ENCODE measurements around the gene MMP23B. TPM values are rescaled to one million over a fixed set of nuclear protein-coding genes. Genes with fewer than 3 reads are reported as not detected.

The MMP23B gene
- polyA plus RNA-seq, 3 donors, result 0.21 to 1.5 (median 0.24) TPM

DNA sequence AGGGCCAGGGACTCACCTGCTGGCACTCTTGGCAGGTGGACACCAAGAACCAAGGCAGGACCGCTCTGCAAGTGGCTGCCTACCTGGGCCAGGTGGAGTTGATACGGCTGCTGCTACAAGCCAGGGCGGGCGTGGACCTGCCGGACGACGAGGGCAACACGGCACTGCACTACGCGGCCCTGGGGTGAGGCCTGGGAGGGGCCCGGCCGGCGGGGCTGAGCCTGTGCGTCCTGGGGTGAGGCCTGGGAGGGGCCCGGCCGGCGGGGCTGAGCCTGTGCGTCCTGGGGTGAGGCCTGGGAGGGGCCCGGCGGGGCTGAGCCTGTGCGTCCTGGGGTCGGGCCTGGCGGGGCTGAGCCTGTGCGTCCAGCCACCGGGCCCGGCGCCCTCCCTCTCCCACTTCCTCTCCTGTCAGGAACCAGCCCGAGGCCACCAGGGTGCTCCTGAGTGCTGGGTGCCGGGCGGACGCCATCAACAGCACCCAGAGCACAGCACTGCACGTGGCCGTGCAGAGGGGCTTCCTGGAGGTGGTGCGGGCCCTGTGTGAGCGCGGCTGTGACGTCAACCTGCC, 4.6 kb upstream of the MMP23B start:
- 74% methylated on average over 34 of the region's 37 CpGs for WGBS (ENCODE audit: insufficient coverage)
- Mint-ChIP-seq H3K27me3 (ENCODE audit: low read depth in 3 of 3) (peaks cover 14 to 42% (median 24%) of the 10 kb centered on the region in 3 donors), H3K9me3 (peaks cover 0 to 11% (median 3%) of the 10 kb centered on the region in 7 donors), H3K27ac (no peak overlapping the region), H3K36me3 (peaks cover 4 to 12% of the 10 kb centered on the region in 2 donors), H3K4me1 (peaks cover 2% of the 10 kb centered on the region), H3K4me3 (no peak overlapping the region)
- Histone ChIP-seq H3K9ac (ENCODE audit: insufficient read depth, low read length, poor library complexity, severe bottlenecking) (no peak overlapping the region), H4K20me1 (ENCODE audit: insufficient read depth, low read length) (no peaks in the 10 kb centered on the region), H3K4me1 (ENCODE audit: control insufficient read depth in 1 of 2, insufficient read depth in 2 of 2, low read length in 2 of 2) (peaks cover 3 to 9% of the 10 kb centered on the region in 2 donors), H2AFZ (ENCODE audit: insufficient read depth, low read depth, low read length, poor library complexity, severe bottlenecking) (no peak overlapping the region), H3K4me2 (replicated peaks; ENCODE audit: extremely low read depth, low read length, poor library complexity, severe bottlenecking) (no peak overlapping the region), H3K9me3 (replicated peaks in 1 of 2; ENCODE audit: control insufficient read depth in 1 of 2, insufficient read depth in 1 of 2, low read length in 2 of 2) (no peaks in the 10 kb centered on the region), H3K36me3 (replicated peaks in 1 of 2; ENCODE audit: control insufficient read depth in 1 of 2, insufficient read depth in 2 of 2, low read length in 2 of 2) (no peaks in the 10 kb centered on the region), H3K79me2 (ENCODE audit: insufficient read depth, low read length) (no peaks in the 10 kb centered on the region), H3K27me3 (ENCODE audit: control insufficient read depth in 2 of 2, insufficient read depth in 2 of 2, low read length in 2 of 2) (peaks cover 11 to 29% of the 10 kb centered on the region in 2 donors), H3K27ac (ENCODE audit: low read depth in 1 of 2, low read length in 2 of 2) (no peak overlapping the region), H3K4me3 (replicated peaks in 1 of 3; ENCODE audit: low read depth in 2 of 3, low read length in 3 of 3) (no peak overlapping the region)
- TF ChIP-seq, protein P1, sequence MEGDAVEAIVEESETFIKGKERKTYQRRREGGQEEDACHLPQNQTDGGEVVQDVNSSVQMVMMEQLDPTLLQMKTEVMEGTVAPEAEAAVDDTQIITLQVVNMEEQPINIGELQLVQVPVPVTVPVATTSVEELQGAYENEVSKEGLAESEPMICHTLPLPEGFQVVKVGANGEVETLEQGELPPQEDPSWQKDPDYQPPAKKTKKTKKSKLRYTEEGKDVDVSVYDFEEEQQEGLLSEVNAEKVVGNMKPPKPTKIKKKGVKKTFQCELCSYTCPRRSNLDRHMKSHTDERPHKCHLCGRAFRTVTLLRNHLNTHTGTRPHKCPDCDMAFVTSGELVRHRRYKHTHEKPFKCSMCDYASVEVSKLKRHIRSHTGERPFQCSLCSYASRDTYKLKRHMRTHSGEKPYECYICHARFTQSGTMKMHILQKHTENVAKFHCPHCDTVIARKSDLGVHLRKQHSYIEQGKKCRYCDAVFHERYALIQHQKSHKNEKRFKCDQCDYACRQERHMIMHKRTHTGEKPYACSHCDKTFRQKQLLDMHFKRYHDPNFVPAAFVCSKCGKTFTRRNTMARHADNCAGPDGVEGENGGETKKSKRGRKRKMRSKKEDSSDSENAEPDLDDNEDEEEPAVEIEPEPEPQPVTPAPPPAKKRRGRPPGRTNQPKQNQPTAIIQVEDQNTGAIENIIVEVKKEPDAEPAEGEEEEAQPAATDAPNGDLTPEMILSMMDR (IDR thresholded peaks at IDR 0.05), result no peak
- intact Hi-C loops (cut with micrococcal nuclease), result no loop called here
- peak in 1 of 3 donors; percentile 2 for DNase-seq

DNA sequence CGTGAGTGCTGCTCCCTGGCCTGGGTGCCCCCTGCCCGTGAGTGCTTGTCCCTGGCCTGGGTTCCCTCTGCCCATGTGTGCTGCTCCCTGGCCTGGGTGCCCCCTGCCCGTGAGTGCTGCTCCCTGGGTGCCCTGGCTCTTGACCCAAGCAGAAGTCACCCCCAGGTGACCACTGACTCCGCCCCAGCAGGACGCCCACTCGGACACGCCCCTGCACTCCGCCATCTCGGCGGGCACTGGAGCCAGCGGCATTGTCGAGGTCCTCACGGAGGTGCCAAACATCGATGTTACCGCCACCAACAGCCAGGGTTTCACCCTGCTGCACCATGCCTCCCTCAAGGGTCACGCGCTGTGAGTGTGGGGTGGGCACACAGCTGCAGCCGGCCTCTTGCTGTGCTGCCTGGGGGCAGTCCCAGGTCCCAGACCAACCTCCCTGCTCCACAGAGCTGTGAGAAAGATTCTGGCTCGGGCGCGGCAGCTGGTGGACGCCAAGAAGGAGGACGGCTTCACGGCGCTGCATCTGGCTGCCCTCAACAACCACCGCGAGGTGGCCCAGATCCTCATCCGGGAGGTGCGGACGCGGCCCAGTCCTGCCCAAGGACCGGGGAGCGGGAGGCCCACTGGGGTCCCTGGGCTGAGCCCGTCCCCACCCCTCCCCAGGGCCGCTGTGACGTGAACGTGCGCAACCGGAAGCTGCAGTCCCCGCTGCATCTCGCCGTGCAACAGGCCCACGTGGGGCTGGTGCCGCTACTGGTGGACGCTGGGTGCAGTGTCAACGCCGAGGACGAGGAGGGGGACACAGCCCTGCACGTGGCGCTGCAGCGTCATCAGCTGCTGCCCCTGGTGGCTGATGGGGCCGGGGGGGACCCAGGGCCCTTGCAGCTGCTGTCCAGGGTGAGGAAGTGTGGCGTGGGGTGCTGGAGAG, 3.9 kb upstream of the MMP23B start:
- peaks cover 0 to 11% (median 3%) of the 10 kb centered on the region in 7 donors for H3K9me3 Mint-ChIP-seq
- Histone ChIP-seq H3K27me3 (ENCODE audit: control insufficient read depth in 2 of 2, insufficient read depth in 2 of 2, low read length in 2 of 2) (peaks cover 11 to 30% of the 10 kb centered on the region in 2 donors), H4K20me1 (ENCODE audit: insufficient read depth, low read length) (no peaks in the 10 kb centered on the region), H3K36me3 (replicated peaks in 1 of 2; ENCODE audit: control insufficient read depth in 1 of 2, insufficient read depth in 2 of 2, low read length in 2 of 2) (no peaks in the 10 kb centered on the region), H3K4me2 (replicated peaks; ENCODE audit: extremely low read depth, low read length, poor library complexity, severe bottlenecking) (no peak overlapping the region), H3K27ac (ENCODE audit: low read depth in 1 of 2, low read length in 2 of 2) (no peak overlapping the region), H3K4me3 (replicated peaks in 1 of 3; ENCODE audit: low read depth in 2 of 3, low read length in 3 of 3) (no peak overlapping the region), H3K9ac (ENCODE audit: insufficient read depth, low read length, poor library complexity, severe bottlenecking) (no peak overlapping the region), H3K9me3 (replicated peaks in 1 of 2; ENCODE audit: control insufficient read depth in 1 of 2, insufficient read depth in 1 of 2, low read length in 2 of 2) (no peaks in the 10 kb centered on the region), H2AFZ (ENCODE audit: insufficient read depth, low read depth, low read length, poor library complexity, severe bottlenecking) (no peak overlapping the region), H3K79me2 (ENCODE audit: insufficient read depth, low read length) (no peaks in the 10 kb centered on the region), H3K4me1 (ENCODE audit: control insufficient read depth in 1 of 2, insufficient read depth in 2 of 2, low read length in 2 of 2) (peaks cover 3 to 9% of the 10 kb centered on the region in 2 donors)
- peaks cover 4 to 12% of the 10 kb centered on the region in 2 donors for H3K36me3 Mint-ChIP-seq
- H3K4me1 Mint-ChIP-seq, result peaks cover 2% of the 10 kb centered on the region
- peak in 1 of 3 donors; percentile 4 for DNase-seq
- TF ChIP-seq, protein P1 (IDR thresholded peaks at IDR 0.05), result no peak
- intact Hi-C loops (cut with micrococcal nuclease), result no loop called here
- peaks cover 14 to 44% (median 22%) of the 10 kb centered on the region in 3 donors for H3K27me3 Mint-ChIP-seq (ENCODE audit: low read depth in 3 of 3)
- no peak overlapping the region for H3K27ac Mint-ChIP-seq
- 96% methylated on average over 49 of the region's 53 CpGs for WGBS (ENCODE audit: insufficient coverage)
- peak overlapping the region in 1 of 2 donors; percentile 35 for H3K4me3 Mint-ChIP-seq

Measured in CD14-positive monocyte (primary cell).